ENCODE results near the gene IQCF5. TPM values are rescaled to one million over a fixed set of nuclear protein-coding genes. Genes with fewer than 3 reads are reported as not detected.

Gene IQCF5
- total and polyA plus RNA-seq, 2 of the 4 experiments (the other 2 are of a cell fraction), result not detected

GRCh38 chr3:51836606-51837005 is 38.8 kb downstream of the IQCF5 start:
- H4K91ac ChIP-seq (ENCODE audit: insufficient read depth, low read depth, low read length), result no peak overlapping the region
- no peaks in the 10 kb centered on the region for H4K20me1 ChIP-seq (ENCODE audit: insufficient read depth, low read length)
- H3K79me1 ChIP-seq (ENCODE audit: low read depth in 1 of 2, low read length in 2 of 2), result no peaks in the 10 kb centered on the region
- in situ Hi-C loops (cut with MboI; ENCODE audit: low sequenced_read_pairs) (no loop called here), dilution Hi-C loops (cut with HindIII; ENCODE audit: low sequenced_read_pairs, unreplicated experiment) (no loop called here), intact Hi-C loops (cut with micrococcal nuclease) (no loop called here)
- DNase-seq, result no peak
- no peak overlapping the region for H3K14ac ChIP-seq (replicated peaks; ENCODE audit: low read depth, low read length)
- no TSS peak for BruUV-seq (replicated peaks)
- H3K9ac ChIP-seq (ENCODE audit: low read depth, low read length), result no peak overlapping the region
- H3K4me3 ChIP-seq (ENCODE audit: insufficient read depth, low read depth, low read length), result no peak overlapping the region
- no peak overlapping the region for H2BK120ac ChIP-seq (ENCODE audit: low read depth, low read length)
- no peak overlapping the region for H2BK20ac ChIP-seq (ENCODE audit: low read depth, low read length)
- no peaks in the 10 kb centered on the region for H3K27me3 ChIP-seq (ENCODE audit: control insufficient read depth, insufficient read depth, low read length)
- no CpG with 5 or more reads among the region's 5 CpGs for WGBS, 2 experiments (ENCODE audit: extremely low coverage in 2 of 2, insufficient read length in 1 of 2)
- H3K4me2 ChIP-seq (ENCODE audit: low read depth, low read length), result no peak overlapping the region
- H3K27ac ChIP-seq (ENCODE audit: insufficient read depth, low read length), result no peak overlapping the region
- no peak overlapping the region for H4K5ac ChIP-seq (ENCODE audit: low read depth, low read length)
- no peaks in the 10 kb centered on the region for H3K9me1 ChIP-seq (ENCODE audit: insufficient read depth, low read length)
- no peaks in the 10 kb centered on the region for H3K36me3 ChIP-seq (ENCODE audit: control insufficient read depth, insufficient read depth, low read length)
- H2AFZ ChIP-seq (replicated peaks; ENCODE audit: low read length, poor library complexity), result no peak overlapping the region
- no peak overlapping the region for H3K56ac ChIP-seq (ENCODE audit: extremely low read depth, insufficient read depth, low read length)
- no peaks in the 10 kb centered on the region for H3K4me1 ChIP-seq (ENCODE audit: control insufficient read depth, insufficient read depth, low read length)
- ChIA-PET CTCF (no interaction called here), POLR2A (ENCODE audit: unreplicated experiment) (no interaction called here)
- H2BK5ac ChIP-seq (ENCODE audit: low read depth, low read length, poor library complexity, severe bottlenecking), result no peak overlapping the region
- H3K4ac ChIP-seq (ENCODE audit: low read depth, low read length), result no peak overlapping the region
- no peak overlapping the region for H3K23ac ChIP-seq (ENCODE audit: low read depth, low read length)
- no peak overlapping the region for H3K18ac ChIP-seq (ENCODE audit: low read depth, low read length)
- H3K9me3 ChIP-seq (ENCODE audit: control insufficient read depth, insufficient read depth, low read length), result no peaks in the 10 kb centered on the region
- ATAC-seq (ENCODE audit: low read depth), result no peak
- no peak overlapping the region for H2BK15ac ChIP-seq (ENCODE audit: low read depth, low read length)
- TF ChIP-seq RFX5 (IDR thresholded peaks at IDR 0.05; ENCODE audit: low read depth, low read length), result no peak
- no peak for TF ChIP-seq ELK1 (IDR thresholded peaks at IDR 0.05; ENCODE audit: borderline replicate concordance, low read depth, low read length)
- no peak for TF ChIP-seq MAZ (IDR thresholded peaks at IDR 0.05; ENCODE audit: borderline replicate concordance, low read depth, low read length)
- TF ChIP-seq CHD1 (IDR thresholded peaks at IDR 0.05; ENCODE audit: low read depth, low read length), result no peak
- TF ChIP-seq MAFK (IDR thresholded peaks at IDR 0.05; ENCODE audit: low read depth, low read length), result no peak
- no peak for TF ChIP-seq POLR2A (IDR thresholded peaks at IDR 0.05; ENCODE audit: low read depth, low read length)
- no peak for TF ChIP-seq RAD21 (IDR thresholded peaks at IDR 0.05; ENCODE audit: low read length)
- no peak for TF ChIP-seq RCOR1 (IDR thresholded peaks at IDR 0.05; ENCODE audit: insufficient replicate concordance, low read length)
- H4K8ac ChIP-seq (ENCODE audit: low read depth in 2 of 2, low read length in 2 of 2), result no peak overlapping the region
- H2AK9ac ChIP-seq (replicated peaks; ENCODE audit: low read depth, low read length, poor library complexity), result no peak overlapping the region
- no peak overlapping the region for H2AK5ac ChIP-seq (ENCODE audit: low read depth, low read length)
